ENCODE results near the gene SMYD2.

Gene SMYD2

DNA sequence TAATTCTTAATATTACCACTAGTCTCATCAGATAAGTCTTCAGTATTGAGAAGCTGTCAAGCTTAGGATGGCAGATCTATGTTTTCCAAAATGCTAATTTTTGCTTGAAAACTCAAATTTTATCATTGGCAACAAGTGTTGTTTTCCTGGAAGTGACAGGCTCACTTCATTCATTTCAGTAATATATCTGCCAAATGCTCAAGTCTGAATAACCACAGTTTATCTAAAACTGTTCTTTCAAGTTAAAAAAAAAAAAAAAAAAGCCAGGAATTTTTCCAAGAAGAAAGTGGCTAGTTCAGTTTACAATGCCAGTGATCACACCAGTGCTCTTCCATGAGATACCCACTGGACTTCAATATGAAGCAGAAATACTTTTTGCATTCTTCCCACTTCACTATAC, 20.6 kb downstream of the SMYD2 start:
- in situ Hi-C loops (cut with MboI; ENCODE audit: low sequenced_read_pairs, unreplicated experiment): no loop called here
- TF ChIP-seq, protein P1, sequence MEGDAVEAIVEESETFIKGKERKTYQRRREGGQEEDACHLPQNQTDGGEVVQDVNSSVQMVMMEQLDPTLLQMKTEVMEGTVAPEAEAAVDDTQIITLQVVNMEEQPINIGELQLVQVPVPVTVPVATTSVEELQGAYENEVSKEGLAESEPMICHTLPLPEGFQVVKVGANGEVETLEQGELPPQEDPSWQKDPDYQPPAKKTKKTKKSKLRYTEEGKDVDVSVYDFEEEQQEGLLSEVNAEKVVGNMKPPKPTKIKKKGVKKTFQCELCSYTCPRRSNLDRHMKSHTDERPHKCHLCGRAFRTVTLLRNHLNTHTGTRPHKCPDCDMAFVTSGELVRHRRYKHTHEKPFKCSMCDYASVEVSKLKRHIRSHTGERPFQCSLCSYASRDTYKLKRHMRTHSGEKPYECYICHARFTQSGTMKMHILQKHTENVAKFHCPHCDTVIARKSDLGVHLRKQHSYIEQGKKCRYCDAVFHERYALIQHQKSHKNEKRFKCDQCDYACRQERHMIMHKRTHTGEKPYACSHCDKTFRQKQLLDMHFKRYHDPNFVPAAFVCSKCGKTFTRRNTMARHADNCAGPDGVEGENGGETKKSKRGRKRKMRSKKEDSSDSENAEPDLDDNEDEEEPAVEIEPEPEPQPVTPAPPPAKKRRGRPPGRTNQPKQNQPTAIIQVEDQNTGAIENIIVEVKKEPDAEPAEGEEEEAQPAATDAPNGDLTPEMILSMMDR (IDR thresholded peaks at IDR 0.05; ENCODE audit: borderline replicate concordance, control extremely low read depth, extremely low read depth, insufficient read depth, missing control alignments): no peak
- no peak for DNase-seq (ENCODE audit: low spot score)

DNA sequence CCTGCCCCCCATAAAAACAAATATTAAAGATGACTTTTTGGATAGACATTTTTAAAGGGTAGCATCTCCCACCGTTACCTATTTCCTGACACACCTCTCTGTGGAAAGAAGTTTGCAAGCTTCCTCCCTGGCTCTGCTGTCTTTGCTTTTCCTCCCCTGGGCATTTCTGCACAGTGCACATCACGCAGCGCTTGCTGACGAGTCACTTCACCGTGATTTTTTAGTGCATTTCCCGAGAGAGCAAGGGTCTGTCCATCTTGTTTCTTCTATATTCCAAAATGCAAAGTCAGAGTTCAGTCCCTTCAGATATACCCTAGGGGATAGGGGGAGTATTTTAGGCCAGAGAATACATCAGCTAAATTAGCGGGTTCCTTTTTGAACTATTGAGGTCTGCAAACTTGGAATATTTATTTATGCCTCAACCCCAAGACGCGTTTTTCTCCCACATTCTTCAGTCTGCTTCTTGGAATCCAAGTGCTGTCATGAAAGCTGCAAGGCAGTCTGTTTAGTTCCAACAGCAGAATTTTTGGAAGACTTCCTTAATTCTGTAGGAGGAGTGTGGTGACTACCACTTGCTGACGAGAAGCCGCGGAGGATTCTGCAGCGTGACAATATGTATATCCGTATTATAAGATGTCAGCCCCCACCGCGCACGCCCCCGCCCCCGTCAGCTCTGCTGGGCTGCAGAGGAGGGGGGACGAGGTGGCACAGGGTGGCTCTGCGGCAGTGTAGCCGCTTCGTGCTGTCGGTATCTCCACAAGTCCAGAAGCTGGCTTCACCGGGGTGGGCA, 22.4 kb downstream of the SMYD2 start:
- in situ Hi-C loops (cut with MboI; ENCODE audit: low sequenced_read_pairs, unreplicated experiment): no loop called here
- DNase-seq (ENCODE audit: low spot score): no peak
- TF ChIP-seq, protein P1 (IDR thresholded peaks at IDR 0.05; ENCODE audit: borderline replicate concordance, control extremely low read depth, extremely low read depth, insufficient read depth, missing control alignments): no peak

DNA sequence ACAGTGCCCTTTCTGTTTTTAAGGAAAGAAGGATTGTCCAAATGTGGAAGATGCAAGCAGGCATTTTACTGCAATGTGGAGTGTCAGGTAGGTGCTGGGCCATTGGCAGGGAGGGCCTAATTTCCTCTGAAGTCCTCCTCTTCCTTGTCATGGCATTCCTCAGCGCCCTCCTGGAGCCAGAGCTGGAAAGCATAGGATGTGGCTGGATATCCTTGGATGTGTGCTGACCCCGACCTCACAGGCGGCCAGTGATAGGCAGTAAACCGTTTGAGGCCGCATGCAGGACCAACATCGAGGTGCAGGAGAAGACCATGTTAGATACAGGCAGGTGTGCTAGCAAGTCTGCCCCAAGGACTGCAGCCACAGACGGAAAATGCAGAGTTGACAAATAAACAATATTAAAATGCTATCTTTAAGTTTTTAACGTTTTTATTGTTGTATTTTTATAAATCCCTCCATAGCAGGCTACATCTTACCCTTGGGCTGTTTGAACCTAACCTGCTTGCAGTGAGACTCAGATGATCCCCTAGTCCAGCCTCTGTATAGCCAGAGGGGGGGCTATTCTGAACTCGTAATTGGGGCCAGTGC, 24.3 kb downstream of the SMYD2 start:
- in situ Hi-C loops (cut with MboI; ENCODE audit: low sequenced_read_pairs, unreplicated experiment): no loop called here
- TF ChIP-seq, protein P1 (IDR thresholded peaks at IDR 0.05; ENCODE audit: borderline replicate concordance, control extremely low read depth, extremely low read depth, insufficient read depth, missing control alignments): no peak
- DNase-seq (ENCODE audit: low spot score): no peak

DNA sequence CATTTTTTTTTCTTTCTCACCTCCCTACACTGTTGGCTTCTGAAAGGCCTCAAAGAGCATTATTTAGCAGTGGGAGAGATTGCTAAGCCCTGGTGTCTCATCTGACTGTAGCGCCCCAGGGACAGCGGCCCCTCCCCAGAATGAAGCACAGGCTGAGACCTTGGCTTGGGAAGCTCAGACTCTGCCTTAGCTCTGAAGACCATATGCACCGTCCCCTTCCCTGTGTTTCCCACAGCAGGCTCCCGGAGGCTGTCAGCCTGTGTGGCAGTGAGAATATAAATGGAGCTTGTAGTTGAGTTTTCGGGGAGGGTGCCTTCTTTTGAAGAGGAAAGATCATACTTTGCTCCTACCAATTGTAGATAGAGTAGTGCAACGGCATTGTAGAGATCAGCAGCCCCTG, 25.3 kb downstream of the SMYD2 start:
- TF ChIP-seq, protein P1 (IDR thresholded peaks at IDR 0.05; ENCODE audit: borderline replicate concordance, control extremely low read depth, extremely low read depth, insufficient read depth, missing control alignments): no peak
- DNase-seq (ENCODE audit: low spot score): no peak
- in situ Hi-C loops (cut with MboI; ENCODE audit: low sequenced_read_pairs, unreplicated experiment): no loop called here

DNA sequence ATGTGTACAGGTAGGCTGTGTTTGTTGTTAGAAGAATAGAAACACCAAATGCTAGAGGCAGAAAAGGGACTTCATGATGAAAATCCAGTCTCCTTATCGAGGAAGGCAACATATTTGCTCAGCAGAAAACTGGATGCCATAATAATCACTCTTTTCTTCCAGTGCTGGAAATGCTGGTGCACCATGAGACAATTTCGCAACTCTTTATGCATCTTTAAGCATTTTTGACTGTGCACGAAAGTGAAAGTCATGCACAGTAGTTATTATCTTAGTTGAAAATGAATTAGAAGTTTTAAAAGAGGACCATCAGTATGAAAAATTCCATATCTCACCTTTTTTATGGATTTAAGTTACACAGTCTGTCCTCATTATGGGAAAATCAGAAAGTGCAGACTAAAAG, 29.1 kb downstream of the SMYD2 start:
- TF ChIP-seq, protein P1 (IDR thresholded peaks at IDR 0.05; ENCODE audit: borderline replicate concordance, control extremely low read depth, extremely low read depth, insufficient read depth, missing control alignments): no peak
- in situ Hi-C loops (cut with MboI; ENCODE audit: low sequenced_read_pairs, unreplicated experiment): no loop called here
- DNase-seq (ENCODE audit: low spot score): no peak

DNA sequence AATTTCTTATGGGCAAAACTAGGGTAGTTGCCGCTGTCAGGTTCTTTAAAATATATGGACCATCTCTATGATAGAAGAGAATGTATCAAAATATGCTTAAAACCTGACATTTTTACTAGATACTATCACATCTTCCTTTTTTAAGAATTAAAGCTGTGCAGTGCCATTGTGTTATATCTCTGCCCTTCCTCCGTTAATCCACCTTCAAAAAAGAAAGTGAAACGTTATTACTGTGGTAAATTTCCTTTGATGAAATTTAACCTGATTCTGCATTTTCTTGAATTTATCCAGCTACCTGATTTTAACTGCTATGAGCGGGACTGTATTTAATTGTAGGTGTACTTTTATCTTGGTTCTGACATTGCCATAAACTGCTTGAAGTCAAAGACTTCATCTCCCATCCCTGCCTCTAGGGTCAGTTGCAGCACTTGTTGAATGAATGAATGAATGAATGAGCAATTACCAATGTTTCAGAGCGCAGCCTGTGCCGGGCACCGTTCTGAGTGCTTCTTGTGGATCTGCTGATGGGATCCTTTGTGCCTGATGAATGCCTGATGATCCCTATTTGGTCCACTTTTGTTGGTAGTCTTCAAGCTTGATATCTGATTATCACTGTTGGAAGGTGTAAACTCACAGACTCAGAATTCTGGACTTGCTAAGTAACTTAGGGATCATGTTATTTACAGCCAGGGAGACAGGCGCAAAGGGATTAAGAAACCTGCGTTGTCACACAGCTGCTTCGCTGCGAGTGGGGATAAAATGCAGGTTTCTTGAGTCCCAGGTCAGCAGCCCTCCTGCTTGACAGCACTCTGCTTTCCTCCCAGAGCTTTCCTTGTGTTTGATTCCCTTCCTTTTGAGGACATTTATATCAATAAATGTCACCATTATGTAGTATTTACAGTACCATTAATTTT, 30.1 kb downstream of the SMYD2 start:
- TF ChIP-seq, protein P1 (IDR thresholded peaks at IDR 0.05; ENCODE audit: borderline replicate concordance, control extremely low read depth, extremely low read depth, insufficient read depth, missing control alignments): no peak
- no peak for DNase-seq (ENCODE audit: low spot score)
- in situ Hi-C loops (cut with MboI; ENCODE audit: low sequenced_read_pairs, unreplicated experiment): no loop called here

Measured in GM13976 (cell line).